ENCODE measurements around the gene CRMP1. TPM values are rescaled to one million over a fixed set of nuclear protein-coding genes. Genes with fewer than 3 reads are reported as not detected.

Gene CRMP1
- total RNA-seq, 1 experiment from 2014 or later: not detected

- Mint-ChIP-seq H3K27ac (ENCODE audit: unreplicated experiment) (no peak overlapping the region), H3K4me3 (ENCODE audit: low read depth, unreplicated experiment) (no peak overlapping the region), H3K36me3 (ENCODE audit: insufficient read depth, unreplicated experiment) (no peaks in the 10 kb centered on the region), H3K4me1 (ENCODE audit: low read depth, unreplicated experiment) (no peaks in the 10 kb centered on the region), H3K27me3 (ENCODE audit: unreplicated experiment) (no peaks in the 10 kb centered on the region), H3K9me3 (ENCODE audit: low read depth, unreplicated experiment) (peaks cover 4% of the 10 kb centered on the region)
- intact Hi-C loops (cut with micrococcal nuclease; ENCODE audit: unreplicated experiment): no loop called here
- CTCF ChIA-PET: no interaction called here
- no peak for TF ChIP-seq CTCF (IDR thresholded peaks at IDR 0.05; ENCODE audit: unreplicated experiment)
- BruUV-seq (replicated peaks): no TSS peak
- no peak for DNase-seq
Observed at GRCh38 chr4:5899881-5900280, 7.0 kb upstream of the CRMP1 start.

- H3K27me3 Mint-ChIP-seq (ENCODE audit: unreplicated experiment): no peaks in the 10 kb centered on the region
- BruUV-seq (replicated peaks): no TSS peak
- H3K9me3 Mint-ChIP-seq (ENCODE audit: low read depth, unreplicated experiment): peaks cover 4% of the 10 kb centered on the region
- CTCF ChIA-PET: no interaction called here
- no peaks in the 10 kb centered on the region for H3K4me1 Mint-ChIP-seq (ENCODE audit: low read depth, unreplicated experiment)
- H3K36me3 Mint-ChIP-seq (ENCODE audit: insufficient read depth, unreplicated experiment): no peaks in the 10 kb centered on the region
- H3K27ac Mint-ChIP-seq (ENCODE audit: unreplicated experiment): no peak overlapping the region
- no peak for TF ChIP-seq CTCF (IDR thresholded peaks at IDR 0.05; ENCODE audit: unreplicated experiment)
- DNase-seq: no peak
- intact Hi-C loops (cut with micrococcal nuclease; ENCODE audit: unreplicated experiment): no loop called here
- no peak overlapping the region for H3K4me3 Mint-ChIP-seq (ENCODE audit: low read depth, unreplicated experiment)
Observed at GRCh38 chr4:5899396-5899795, 6.5 kb upstream of the CRMP1 start.

GRCh38 chr4:5897674-5898073 is 4.8 kb upstream of the CRMP1 start:
- Mint-ChIP-seq H3K27me3 (ENCODE audit: unreplicated experiment) (no peaks in the 10 kb centered on the region), H3K4me1 (ENCODE audit: low read depth, unreplicated experiment) (no peaks in the 10 kb centered on the region), H3K36me3 (ENCODE audit: insufficient read depth, unreplicated experiment) (no peaks in the 10 kb centered on the region), H3K9me3 (ENCODE audit: low read depth, unreplicated experiment) (peaks cover 4% of the 10 kb centered on the region), H3K27ac (ENCODE audit: unreplicated experiment) (no peak overlapping the region), H3K4me3 (ENCODE audit: low read depth, unreplicated experiment) (no peak overlapping the region)
- TF ChIP-seq CTCF (IDR thresholded peaks at IDR 0.05; ENCODE audit: unreplicated experiment): no peak
- no peak for DNase-seq
- BruUV-seq (replicated peaks): no TSS peak
- CTCF ChIA-PET: no interaction called here
- intact Hi-C loops (cut with micrococcal nuclease; ENCODE audit: unreplicated experiment): no loop called here

- no TSS peak for BruUV-seq (replicated peaks)
Observed at GRCh38 chr4:5895287-5895686, 2.4 kb upstream of the CRMP1 start.

More at GRCh38 chr4:5895287-5895686, 2.4 kb upstream of the CRMP1 start:
- Mint-ChIP-seq H3K27ac (ENCODE audit: unreplicated experiment) (no peak overlapping the region), H3K36me3 (ENCODE audit: insufficient read depth, unreplicated experiment) (no peaks in the 10 kb centered on the region), H3K9me3 (ENCODE audit: low read depth, unreplicated experiment) (peaks cover 7% of the 10 kb centered on the region), H3K4me3 (ENCODE audit: low read depth, unreplicated experiment) (no peak overlapping the region), H3K4me1 (ENCODE audit: low read depth, unreplicated experiment) (no peaks in the 10 kb centered on the region), H3K27me3 (ENCODE audit: unreplicated experiment) (no peaks in the 10 kb centered on the region)
- TF ChIP-seq CTCF (IDR thresholded peaks at IDR 0.05; ENCODE audit: unreplicated experiment): no peak
- CTCF ChIA-PET: no interaction called here
- intact Hi-C loops (cut with micrococcal nuclease; ENCODE audit: unreplicated experiment): no loop called here
- DNase-seq: no peak

All from Calu3 (cell line).